Stimulated activated CD4-positive, alpha-beta T cell treated with anti-CD3 and anti-CD28 coated beads, Interleukin-15, amount 100 ng/mL, for 48 hours (primary cell): ENCODE measurements around the gene SLC35D1.
"Not testable (repeated sequence)": the region's sequence is repeated elsewhere in the genome, so short reads cannot be mapped to it uniquely, and the experiment has no call there.

Source experiments
- DNase-seq, 2 donors: peaks; one replicate each; pipeline ENCODE4 v3.0.0-alpha.2; 2020; ENCODE audit warnings: low read depth in 2 of 2

SLC35D1 gene

GRCh38 chr1:67053785-67054772, at the start of gene SLC35D1:
Gene SLC35D1 (minus strand): TSS chr1:67054148. CDS start chr1:67054013, 135 bp downstream.
- DNase-seq: peak; percentile 56 to 57

GRCh38 chr1:67103548-67103947, 49.6 kb upstream of the SLC35D1 start:
- DNase-seq: no peak

GRCh38 chr1:67100833-67101232, 46.9 kb upstream of the SLC35D1 start:
- no peak for DNase-seq

- DNase-seq: no peak
These were observed 43.4 kb upstream of the SLC35D1 start for GRCh38 chr1:67097305-67097704.

- DNase-seq: no peak
These were observed 40.2 kb upstream of the SLC35D1 start for GRCh38 chr1:67094191-67094590.

GRCh38 chr1:67089685-67090208, 35.8 kb upstream of the SLC35D1 start:
- DNase-seq: no peak

GRCh38 chr1:67088440-67088839, 34.5 kb upstream of the SLC35D1 start:
- DNase-seq: no peak

- DNase-seq: no peak
These were observed 31.4 kb upstream of the SLC35D1 start for GRCh38 chr1:67085326-67085725.

- no peak for DNase-seq
These were observed 30.9 kb upstream of the SLC35D1 start for GRCh38 chr1:67084765-67085318.

GRCh38 chr1:67078291-67078690, 24.3 kb upstream of the SLC35D1 start:
- DNase-seq: no peak

- no peak for DNase-seq
These were observed 23.6 kb upstream of the SLC35D1 start for GRCh38 chr1:67077593-67077992.

- DNase-seq: no peak
These were observed 18.8 kb upstream of the SLC35D1 start for GRCh38 chr1:67072749-67073148.

GRCh38 chr1:67067655-67068054, 13.7 kb upstream of the SLC35D1 start:
- DNase-seq: not testable (repeated sequence)

- DNase-seq: no peak
These were observed 8.5 kb upstream of the SLC35D1 start for GRCh38 chr1:67062412-67062811.

GRCh38 chr1:67061266-67061665, 7.3 kb upstream of the SLC35D1 start:
- no peak for DNase-seq

- no peak for DNase-seq
These were observed 6.9 kb upstream of the SLC35D1 start for GRCh38 chr1:67060811-67061218.

GRCh38 chr1:67059346-67059745, 5.4 kb upstream of the SLC35D1 start:
- no peak for DNase-seq

GRCh38 chr1:67058761-67059160, 4.8 kb upstream of the SLC35D1 start:
- no peak for DNase-seq

- no peak for DNase-seq
These were observed 4.3 kb upstream of the SLC35D1 start for GRCh38 chr1:67058242-67058641.

GRCh38 chr1:67053535-67053784, 488 bp downstream of the SLC35D1 start:
- peak in 1 of 2 donors; percentile 3 for DNase-seq

- peak in 1 of 2 donors; percentile 17 for DNase-seq
These were observed 1.0 kb downstream of the SLC35D1 start for GRCh38 chr1:67052741-67053534.

- no peak for DNase-seq
These were observed 2.8 kb downstream of the SLC35D1 start for GRCh38 chr1:67051196-67051595.
